ENCODE data around the gene BEX3. TPM values are rescaled to one million over a fixed set of nuclear protein-coding genes. Genes with fewer than 3 reads are reported as not detected.
A peak's percentile ranks its signal among the peaks of the same experiment; 100 is the strongest.
"Not testable (repeated sequence)": the region's sequence is repeated elsewhere in the genome, so short reads cannot be mapped to it uniquely, and the experiment has no call there.

BEX3 gene
- total and polyA plus RNA-seq, 7 experiments from 2014 or later = 5.9 to 192 (median 66.0) TPM

DNA sequence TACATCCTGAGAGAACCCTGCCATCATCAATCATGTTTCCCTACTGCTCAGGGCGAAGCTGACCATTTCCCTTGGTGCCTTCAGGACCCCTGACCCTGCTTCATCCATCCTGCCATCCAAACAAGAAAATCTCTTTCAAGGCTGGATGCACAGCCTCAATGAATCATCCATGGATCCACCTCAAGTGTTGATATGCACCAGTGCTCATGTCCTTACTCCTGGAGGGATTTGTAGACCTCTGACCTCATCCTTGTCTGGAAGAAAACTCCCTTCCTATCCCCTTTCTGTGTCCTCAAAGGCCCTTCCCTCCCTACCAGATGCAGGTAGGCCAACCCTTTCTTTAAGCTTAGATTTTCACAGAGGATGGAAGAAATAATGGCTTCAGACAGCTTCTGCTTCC is 24.6 kb downstream of the BEX3 start:
- Histone ChIP-seq H3K36me3 (ENCODE audit: control insufficient read depth in 2 of 3, insufficient read depth in 3 of 3, low read length in 3 of 3) (no peaks in the 10 kb centered on the region), H3K9me3 (ENCODE audit: control insufficient read depth in 2 of 3, low read length in 3 of 3) (no peaks in the 10 kb centered on the region), H3K27ac (ENCODE audit: low read depth, low read length) (no peak overlapping the region), H3K4me3 (ENCODE audit: low read length) (no peak overlapping the region), H3K4me1 (ENCODE audit: control insufficient read depth in 2 of 2, insufficient read depth in 2 of 2, low read length in 2 of 2) (no peaks in the 10 kb centered on the region), H3K27me3 (ENCODE audit: control insufficient read depth in 2 of 2, insufficient read depth in 2 of 2, low read length in 2 of 2) (no peaks in the 10 kb centered on the region)
- peaks cover 0 to 7% (median 0%) of the 10 kb centered on the region in 5 donors for H3K27me3 Mint-ChIP-seq
- ChIA-PET POLR2A (interaction anchor here (0.8 to 1.0 kb wide), 2 partner anchors 8 to 15 kb away, joined by 3 to 4 read pairs; no protein-coding TSS in a partner anchor), CTCF (no interaction called here)
- intact Hi-C loops (cut with micrococcal nuclease) = no loop called here
- no peak overlapping the region for H3K27ac Mint-ChIP-seq
- no peak overlapping the region for H3K4me3 Mint-ChIP-seq
- DNase-seq = no peak
- H3K4me1 Mint-ChIP-seq = peaks cover 0 to 19% (median 5%) of the 10 kb centered on the region in 7 donors
- no peaks in the 10 kb centered on the region for H3K9me3 Mint-ChIP-seq
- no peak for ATAC-seq
- H3K36me3 Mint-ChIP-seq = no peaks in the 10 kb centered on the region

DNA sequence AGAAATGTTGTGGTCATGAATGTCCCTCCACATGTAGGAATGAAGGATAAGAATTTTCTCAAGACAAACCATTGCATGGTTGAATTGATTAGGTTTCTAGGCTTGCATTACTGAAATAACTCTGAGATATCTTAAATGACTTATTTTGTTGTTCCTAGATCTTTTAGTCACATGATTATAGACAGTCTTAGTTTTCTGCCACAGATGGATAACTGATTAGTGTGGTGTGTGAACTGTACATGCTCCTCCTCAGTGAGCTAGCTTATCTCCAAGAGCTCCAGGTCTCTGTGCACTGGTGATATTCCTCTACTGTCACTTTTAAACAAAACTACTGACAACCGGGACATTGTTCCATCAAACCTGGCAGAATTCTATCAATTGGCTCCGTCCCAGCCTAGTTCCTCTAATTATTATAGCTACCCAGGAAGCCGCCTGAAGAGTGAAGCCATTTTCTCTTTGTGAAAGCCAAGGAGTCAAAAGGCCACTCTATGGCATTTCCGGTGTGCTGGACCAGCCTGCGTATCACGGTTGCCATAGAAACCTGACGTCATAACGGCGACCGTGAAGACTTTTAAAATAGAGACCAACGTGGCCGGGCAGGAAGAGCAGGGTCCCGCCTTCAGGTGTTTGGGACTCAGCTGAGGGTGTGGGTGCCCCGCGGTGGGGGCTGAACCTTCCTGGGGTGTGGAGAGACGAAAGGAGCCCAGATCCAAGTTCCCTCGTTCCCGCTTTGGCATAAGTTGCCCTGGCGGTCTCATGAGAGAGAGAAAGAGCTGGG is 28.1 kb downstream of the BEX3 start:
- Mint-ChIP-seq H3K27me3 (peaks cover 0 to 7% (median 0%) of the 10 kb centered on the region in 5 donors), H3K4me3 (peak overlapping the region; percentile 62 to 83 (median 74)), H3K36me3 (no peaks in the 10 kb centered on the region), H3K4me1 (peaks cover 0 to 19% (median 5%) of the 10 kb centered on the region in 7 donors), H3K9me3 (no peaks in the 10 kb centered on the region), H3K27ac (peak overlapping the region in 6 of 9 donors; percentile 25 to 82 (median 48))
- no peaks in the 10 kb centered on the region for H3K36me3 ChIP-seq (ENCODE audit: control insufficient read depth in 2 of 3, insufficient read depth in 3 of 3, low read length in 3 of 3)
- H3K4me1 ChIP-seq (ENCODE audit: control insufficient read depth in 2 of 2, insufficient read depth in 2 of 2, low read length in 2 of 2) = no peaks in the 10 kb centered on the region
- no peaks in the 10 kb centered on the region for H3K9me3 ChIP-seq (ENCODE audit: control insufficient read depth in 2 of 3, low read length in 3 of 3)
- ChIA-PET CTCF (no interaction called here), POLR2A (interaction anchor here (1.6 kb wide), 1 partner anchor 55 kb away, joined by 4 read pairs; no protein-coding TSS in a partner anchor)
- peak; percentile 60 for ATAC-seq
- peak overlapping the region; percentile 35 for H3K4me3 ChIP-seq (ENCODE audit: low read length)
- peak in 7 of 9 donors; percentile 0 to 27 (median 10) for DNase-seq
- H3K27ac ChIP-seq (ENCODE audit: low read depth, low read length) = no peak overlapping the region
- H3K27me3 ChIP-seq (ENCODE audit: control insufficient read depth in 2 of 2, insufficient read depth in 2 of 2, low read length in 2 of 2) = no peaks in the 10 kb centered on the region
- intact Hi-C loops (cut with micrococcal nuclease) = loop anchor here (2.0 to 5.0 kb wide), 2 partner anchors 58 to 60 kb away; no protein-coding TSS in a partner anchor

DNA sequence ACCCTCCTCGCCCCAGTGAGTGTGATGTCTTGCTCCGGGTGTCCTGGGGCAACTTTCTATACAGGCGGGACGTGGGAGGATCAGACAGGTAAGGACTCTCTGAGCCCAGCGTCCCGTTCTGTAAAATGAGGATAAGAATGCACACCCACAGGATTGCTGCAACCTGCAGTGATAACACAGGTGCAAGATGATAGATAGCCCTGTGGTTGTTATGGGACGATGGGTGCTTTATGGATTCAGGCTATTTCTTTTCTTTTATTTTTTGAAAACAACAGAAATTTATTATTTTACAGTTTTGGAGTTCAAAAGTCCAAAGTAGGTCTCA is 28.6 kb downstream of the BEX3 start:
- CTCF ChIA-PET = no interaction called here
- Histone ChIP-seq H3K27ac (ENCODE audit: low read depth, low read length) (no peak overlapping the region), H3K4me3 (ENCODE audit: low read length) (peak overlapping the region; percentile 35), H3K9me3 (ENCODE audit: control insufficient read depth in 2 of 3, low read length in 3 of 3) (no peaks in the 10 kb centered on the region), H3K27me3 (ENCODE audit: control insufficient read depth in 2 of 2, insufficient read depth in 2 of 2, low read length in 2 of 2) (no peaks in the 10 kb centered on the region), H3K4me1 (ENCODE audit: control insufficient read depth in 2 of 2, insufficient read depth in 2 of 2, low read length in 2 of 2) (no peaks in the 10 kb centered on the region), H3K36me3 (ENCODE audit: control insufficient read depth in 2 of 3, insufficient read depth in 3 of 3, low read length in 3 of 3) (no peaks in the 10 kb centered on the region)
- intact Hi-C loops (cut with micrococcal nuclease) = loop anchor here (2.0 to 5.0 kb wide), 2 partner anchors 57 to 60 kb away; no protein-coding TSS in a partner anchor
- Mint-ChIP-seq H3K27ac (peak overlapping the region in 1 of 9 donors; percentile 32), H3K4me1 (peaks cover 0 to 19% (median 5%) of the 10 kb centered on the region in 7 donors), H3K4me3 (peak overlapping the region; percentile 62 to 83 (median 74)), H3K9me3 (no peaks in the 10 kb centered on the region), H3K27me3 (peaks cover 0 to 7% (median 0%) of the 10 kb centered on the region in 5 donors), H3K36me3 (no peaks in the 10 kb centered on the region)
- DNase-seq (no peak), ATAC-seq (no peak)
- POLR2A ChIA-PET = interaction anchor here (1.6 kb wide), 1 partner anchor 55 kb away, joined by 4 read pairs; no protein-coding TSS in a partner anchor

DNA sequence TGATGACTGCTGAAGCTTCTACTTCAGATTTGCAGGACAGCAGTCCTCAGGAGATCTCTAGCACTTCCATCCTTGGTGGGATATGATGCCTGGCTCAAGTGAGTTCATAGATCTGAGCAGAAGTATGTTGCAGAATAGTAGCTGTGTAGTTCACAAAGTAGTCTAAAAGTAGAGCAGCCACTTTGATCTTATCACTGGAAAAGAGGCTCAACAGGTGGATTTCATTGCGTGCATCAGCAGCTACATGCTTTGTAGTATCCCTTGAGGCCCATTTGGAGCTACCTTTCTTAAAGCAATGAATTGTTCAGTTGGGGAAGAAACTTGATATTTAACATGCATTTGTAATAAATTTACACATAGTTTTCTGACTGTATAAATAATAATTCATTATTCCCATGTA is 29.9 kb downstream of the BEX3 start:
- DNase-seq = no peak
- Histone ChIP-seq H3K27ac (ENCODE audit: low read depth, low read length) (no peak overlapping the region), H3K36me3 (ENCODE audit: control insufficient read depth in 2 of 3, insufficient read depth in 3 of 3, low read length in 3 of 3) (no peaks in the 10 kb centered on the region), H3K4me1 (ENCODE audit: control insufficient read depth in 2 of 2, insufficient read depth in 2 of 2, low read length in 2 of 2) (no peaks in the 10 kb centered on the region), H3K9me3 (ENCODE audit: control insufficient read depth in 2 of 3, low read length in 3 of 3) (no peaks in the 10 kb centered on the region), H3K27me3 (ENCODE audit: control insufficient read depth in 2 of 2, insufficient read depth in 2 of 2, low read length in 2 of 2) (no peaks in the 10 kb centered on the region), H3K4me3 (ENCODE audit: low read length) (no peak overlapping the region)
- ChIA-PET CTCF (interaction anchor here (0.7 kb wide), 1 partner anchor 146 kb away, joined by 3 read pairs; no protein-coding TSS in a partner anchor), POLR2A (no interaction called here)
- ATAC-seq = no peak
- intact Hi-C loops (cut with micrococcal nuclease) = loop anchor here in 1 of 2 donors (5.0 kb wide), 1 partner anchor 56 kb away; no protein-coding TSS in a partner anchor
- peaks cover 0 to 19% (median 5%) of the 10 kb centered on the region in 7 donors for H3K4me1 Mint-ChIP-seq
- H3K36me3 Mint-ChIP-seq = no peaks in the 10 kb centered on the region
- H3K27ac Mint-ChIP-seq = no peak overlapping the region
- no peak overlapping the region for H3K4me3 Mint-ChIP-seq
- peaks cover 0 to 4% (median 0%) of the 10 kb centered on the region in 5 donors for H3K27me3 Mint-ChIP-seq
- H3K9me3 Mint-ChIP-seq = peaks cover 0 to 2% (median 0%) of the 10 kb centered on the region in 11 donors

DNA sequence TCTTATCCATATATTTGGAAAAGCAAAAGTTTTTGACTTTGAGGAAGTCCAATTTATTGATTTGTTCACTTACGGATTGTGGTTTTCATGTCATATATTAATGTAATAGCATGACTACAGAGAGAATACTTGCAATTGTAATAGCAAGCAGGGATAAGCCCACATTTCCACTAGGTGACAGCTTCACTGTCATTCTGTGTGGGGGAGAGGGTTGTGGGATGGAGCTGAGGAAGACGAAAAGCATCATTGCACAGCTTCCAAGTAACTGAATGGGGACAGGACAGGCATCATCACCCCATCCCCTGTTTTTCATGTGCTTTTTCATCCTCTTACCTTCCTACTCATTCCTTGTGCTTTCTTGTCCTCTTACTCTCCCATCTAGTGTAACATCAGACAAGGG is 31.4 kb downstream of the BEX3 start:
- H3K27ac ChIP-seq (ENCODE audit: low read depth, low read length) = no peak overlapping the region
- intact Hi-C loops (cut with micrococcal nuclease) = loop anchor here in 1 of 2 donors (5.0 kb wide), 1 partner anchor 55 kb away; no protein-coding TSS in a partner anchor
- H3K27ac Mint-ChIP-seq = no peak overlapping the region
- no peaks in the 10 kb centered on the region for H3K36me3 ChIP-seq (ENCODE audit: control insufficient read depth in 2 of 3, insufficient read depth in 3 of 3, low read length in 3 of 3)
- no peaks in the 10 kb centered on the region for H3K27me3 ChIP-seq (ENCODE audit: control insufficient read depth in 2 of 2, insufficient read depth in 2 of 2, low read length in 2 of 2)
- H3K27me3 Mint-ChIP-seq = peaks cover 0 to 4% (median 0%) of the 10 kb centered on the region in 5 donors
- peaks cover 0 to 2% (median 0%) of the 10 kb centered on the region in 11 donors for H3K9me3 Mint-ChIP-seq
- no peak overlapping the region for H3K4me3 Mint-ChIP-seq
- peaks cover 0 to 19% (median 5%) of the 10 kb centered on the region in 7 donors for H3K4me1 Mint-ChIP-seq
- no peak for DNase-seq
- no peaks in the 10 kb centered on the region for H3K36me3 Mint-ChIP-seq
- no peaks in the 10 kb centered on the region for H3K4me1 ChIP-seq (ENCODE audit: control insufficient read depth in 2 of 2, insufficient read depth in 2 of 2, low read length in 2 of 2)
- no peak for ATAC-seq
- ChIA-PET POLR2A (no interaction called here), CTCF (no interaction called here)
- no peak overlapping the region for H3K4me3 ChIP-seq (ENCODE audit: low read length)
- no peaks in the 10 kb centered on the region for H3K9me3 ChIP-seq (ENCODE audit: control insufficient read depth in 2 of 3, low read length in 3 of 3)

DNA sequence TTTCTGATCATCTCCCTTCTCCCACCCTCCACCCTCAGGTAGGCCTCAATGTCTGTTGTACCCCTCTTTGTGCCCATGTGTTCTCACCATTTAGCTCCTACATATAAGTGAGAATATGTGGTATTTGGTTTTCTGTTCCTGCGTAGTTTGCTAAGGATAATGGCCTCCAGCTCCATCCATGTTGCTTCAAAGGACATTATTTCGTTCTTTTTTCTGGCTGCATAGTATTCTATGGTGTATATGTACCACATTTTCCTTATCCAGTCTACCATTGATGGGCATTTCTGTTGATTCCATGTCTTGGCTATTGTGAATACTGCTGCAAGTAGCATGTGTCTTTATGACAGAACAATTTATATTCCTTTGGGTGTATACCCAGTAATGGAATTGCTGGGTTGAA is 35.4 kb downstream of the BEX3 start:
- POLR2A ChIA-PET = interaction anchor here (0.7 kb wide), 1 partner anchor 24 kb away, joined by 3 read pairs; no protein-coding TSS in a partner anchor
- H3K4me1 Mint-ChIP-seq; DNase-seq; ATAC-seq; H3K9me3 ChIP-seq (ENCODE audit: control insufficient read depth in 2 of 3, low read length in 3 of 3); CTCF ChIA-PET; H3K4me1 ChIP-seq (ENCODE audit: control insufficient read depth in 2 of 2, insufficient read depth in 2 of 2, low read length in 2 of 2); H3K9me3 Mint-ChIP-seq; intact Hi-C loops (cut with micrococcal nuclease); H3K36me3 Mint-ChIP-seq; H3K4me3 Mint-ChIP-seq; H3K36me3 ChIP-seq (ENCODE audit: control insufficient read depth in 2 of 3, insufficient read depth in 3 of 3, low read length in 3 of 3); H3K4me3 ChIP-seq (ENCODE audit: low read length); H3K27ac ChIP-seq (ENCODE audit: low read depth, low read length); H3K27ac Mint-ChIP-seq; H3K27me3 Mint-ChIP-seq; H3K27me3 ChIP-seq (ENCODE audit: control insufficient read depth in 2 of 2, insufficient read depth in 2 of 2, low read length in 2 of 2): not testable (repeated sequence)
